ENCODE data around the gene SEMA4D. TPM values are rescaled to one million over a fixed set of nuclear protein-coding genes. Genes with fewer than 3 reads are reported as not detected.

The SEMA4D gene
- total and polyA plus RNA-seq, 2 of the 13 experiments (the other 11 are each of a cell fraction or from before 2014, with no cell fraction given) = 0.13 to 0.16 TPM

- Histone ChIP-seq H4K20me1 (ENCODE audit: insufficient read depth, low read length) (no peaks in the 10 kb centered on the region), H3K79me2 (ENCODE audit: insufficient read depth, low read length) (no peaks in the 10 kb centered on the region), H2AFZ (ENCODE audit: low read length) (no peak overlapping the region), H3K27me3 (ENCODE audit: control insufficient read depth in 1 of 2, insufficient read depth in 2 of 2, low read length in 2 of 2) (peaks cover 1 to 8% of the 10 kb centered on the region in 2 experiments; a peak in 2 of 5 replicates), H3K36me3 (replicated peaks in 1 of 2; ENCODE audit: control insufficient read depth in 1 of 2, insufficient read depth in 2 of 2, low read length in 2 of 2) (no peaks in the 10 kb centered on the region), H3K9me3 (ENCODE audit: low read length) (no peaks in the 10 kb centered on the region), H3K4me1 (ENCODE audit: insufficient read depth, low read length) (peaks cover 8% of the 10 kb centered on the region), H3K4me2 (ENCODE audit: low read depth, low read length) (no peak overlapping the region), H3K27ac (ENCODE audit: extremely low read length, insufficient read depth, low read length) (no peak overlapping the region), H3K9ac (ENCODE audit: insufficient read depth, low read depth, low read length) (no peak overlapping the region), H3K4me3 (replicated peaks in 1 of 3; ENCODE audit: insufficient read depth in 1 of 3, low read depth in 2 of 3, low read length in 3 of 3) (no peak overlapping the region)
- ATAC-seq = no peak; the same call in 1 of the 3 replicates
- intact Hi-C loops (cut with micrococcal nuclease; ENCODE audit: unreplicated experiment) = no loop called here
- CTCF ChIA-PET (ENCODE audit: low intra/inter-chr PET ratio, low total read pairs) = no interaction called here
- WGBS (ENCODE audit: low lambda C conversion rate) = 72% methylated on average over 8 of the region's 13 CpGs
- no TSS peak for BruUV-seq (replicated peaks)
- TF ChIP-seq NFYB (CRISPR knock-in tag; IDR thresholded peaks at IDR 0.05) (no peak), ZNF709 (CRISPR knock-in tag; IDR thresholded peaks at IDR 0.05) (no peak), ZNF574 (CRISPR knock-in tag; IDR thresholded peaks at IDR 0.05) (no peak), ZNF337 (CRISPR knock-in tag; IDR thresholded peaks at IDR 0.05; ENCODE audit: borderline replicate concordance, low read depth) (no peak), ZNF720 (CRISPR knock-in tag; IDR thresholded peaks at IDR 0.05) (no peak), ZNF816 (CRISPR knock-in tag; IDR thresholded peaks at IDR 0.05; ENCODE audit: borderline replicate concordance) (no peak)
- in situ Hi-C loops (cut with HindIII; ENCODE audit: extremely low pct_ligation_motif_present, low pct_unique_long_range_greater_than_20kb) = no loop called here
- FAIRE-seq = no peak
- POLR2A ChIA-PET = no interaction called here
- no peak for DNase-seq (ENCODE audit: low spot score)
Observed at GRCh38 chr9:89428222-89428761, 69.6 kb downstream of the SEMA4D start.
